Stimulated activated naive B cell treated with anti-CD40 and anti-IgM and Interleukin-4, amounts not matched to agents 10 μg/mL and 1 μg/mL and 100 μg/mL, for 72 hours (primary cell): ENCODE results near the gene RGS6.
"Not testable (repeated sequence)": the region's sequence is repeated elsewhere in the genome, so short reads cannot be mapped to it uniquely, and the experiment has no call there.

Experiments used
- ATAC-seq, 2 donors: fragments of 150-1000 bp; cut with Tn5 transposase; replicated peaks; 2 replicates each; pipeline ENCODE4 v1.10.0; 2021; ENCODE audit warnings: moderate library complexity in 1 of 2
- DNase-seq: peaks from one replicate; pipeline ENCODE4 v3.0.0; 2021
- H3K27ac Mint-ChIP-seq: one replicate; pipeline ENCODE4 v1.8.0; 2022; ENCODE audit warnings: mild to moderate bottlenecking, mixed read lengths
- H3K27me3 Mint-ChIP-seq, 2 donors: one replicate each; pipeline ENCODE4 v1.8.0; 2022; ENCODE audit warnings: mixed read lengths in 2 of 2
- H3K36me3 Mint-ChIP-seq, 2 donors: one replicate each; pipeline ENCODE4 v1.8.0; 2022; ENCODE audit warnings: mixed read lengths in 2 of 2, mild to moderate bottlenecking in 1 of 2
- H3K4me1 Mint-ChIP-seq, 2 donors: one replicate each; pipeline ENCODE4 v1.8.0; 2022; ENCODE audit warnings: mixed read lengths in 2 of 2, mild to moderate bottlenecking in 1 of 2
- H3K4me3 Mint-ChIP-seq, 2 donors: one replicate each; pipeline ENCODE4 v1.8.0; 2022; ENCODE audit warnings: mild to moderate bottlenecking in 2 of 2, mixed read lengths in 2 of 2, moderate library complexity in 1 of 2
- H3K9me3 Mint-ChIP-seq, 2 donors: one replicate each; pipeline ENCODE4 v1.8.0; 2022; ENCODE audit warnings: mixed read lengths in 2 of 2, mild to moderate bottlenecking in 1 of 2

RGS6 gene

GRCh38 chr14:71932229-71932981 lies at the start of gene RGS6:
Gene RGS6, plus strand, starts transcription at chr14:71932429.
- Mint-ChIP-seq H3K27ac (peak within 1 kb of the TSS; percentile 39), H3K4me1 (peaks cover 13 to 19% of the 10 kb centered on the region in 2 donors), H3K4me3 (peak within 1 kb of the TSS; percentile 55 to 75), H3K9me3 (no peaks in the 10 kb centered on the region), H3K27me3 (peaks cover 54 to 60% of the 10 kb centered on the region in 2 donors), H3K36me3 (no peaks in the 10 kb centered on the region)
- DNase-seq = peak; percentile 28
- peak; percentile 84 to 87 for ATAC-seq

- DNase-seq (peak; percentile 23), ATAC-seq (peak; percentile 94 to 99)
- H3K9me3 Mint-ChIP-seq = peaks cover 10 to 14% of the 10 kb centered on the region in 2 donors
- peaks cover 2 to 9% of the 10 kb centered on the region in 2 donors for H3K4me1 Mint-ChIP-seq
- peaks cover 24 to 44% of the 10 kb centered on the region in 2 donors for H3K27me3 Mint-ChIP-seq
- no peak overlapping the region for H3K4me3 Mint-ChIP-seq
- no peaks in the 10 kb centered on the region for H3K36me3 Mint-ChIP-seq
- H3K27ac Mint-ChIP-seq = no peak overlapping the region
Measured at GRCh38 chr14:71883094-71883493, 49.1 kb upstream of the RGS6 start.

- ATAC-seq (no peak), DNase-seq (no peak)
- no peak overlapping the region for H3K27ac Mint-ChIP-seq
- H3K36me3 Mint-ChIP-seq = no peaks in the 10 kb centered on the region
- H3K4me3 Mint-ChIP-seq = no peak overlapping the region
- peaks cover 15 to 49% of the 10 kb centered on the region in 2 donors for H3K27me3 Mint-ChIP-seq
- peaks cover 2 to 9% of the 10 kb centered on the region in 2 donors for H3K4me1 Mint-ChIP-seq
- peaks cover 8 to 15% of the 10 kb centered on the region in 2 donors for H3K9me3 Mint-ChIP-seq
Measured at GRCh38 chr14:71885301-71885700, 46.9 kb upstream of the RGS6 start.

- DNase-seq, H3K4me1 Mint-ChIP-seq, H3K4me3 Mint-ChIP-seq, ATAC-seq, H3K27ac Mint-ChIP-seq, H3K36me3 Mint-ChIP-seq: not testable (repeated sequence)
- Mint-ChIP-seq H3K27me3 (peaks cover 0 to 30% of the 10 kb centered on the region in 2 donors), H3K9me3 (peaks cover 6 to 11% of the 10 kb centered on the region in 2 donors)
Measured at GRCh38 chr14:71887802-71888201, 44.4 kb upstream of the RGS6 start.

DNA sequence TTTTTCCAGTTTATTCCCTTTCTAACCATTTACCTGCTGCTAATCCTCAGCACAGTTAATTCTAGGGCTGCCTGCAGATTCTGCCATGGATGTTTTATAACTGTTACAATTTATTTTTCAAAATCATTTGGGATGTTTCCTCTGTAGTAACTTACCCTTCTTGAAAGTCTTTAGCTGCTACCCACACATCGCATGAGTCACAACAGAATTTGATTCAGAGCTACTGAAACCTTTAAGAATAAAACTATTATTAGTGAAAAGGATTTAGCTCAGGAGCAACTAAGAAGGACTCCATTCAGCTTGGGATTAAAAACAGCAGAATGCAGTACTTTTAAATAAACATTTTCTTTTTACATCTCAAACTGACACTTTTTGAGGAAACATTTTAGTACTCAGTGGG lies 41.7 kb upstream of the RGS6 start:
- H3K27ac Mint-ChIP-seq = no peak overlapping the region
- DNase-seq (no peak), ATAC-seq (no peak)
- peaks cover 6 to 21% of the 10 kb centered on the region in 2 donors for H3K27me3 Mint-ChIP-seq
- H3K4me1 Mint-ChIP-seq = no peaks in the 10 kb centered on the region
- H3K36me3 Mint-ChIP-seq = no peaks in the 10 kb centered on the region
- H3K4me3 Mint-ChIP-seq = no peak overlapping the region
- H3K9me3 Mint-ChIP-seq = peaks cover 4 to 11% of the 10 kb centered on the region in 2 donors

DNA sequence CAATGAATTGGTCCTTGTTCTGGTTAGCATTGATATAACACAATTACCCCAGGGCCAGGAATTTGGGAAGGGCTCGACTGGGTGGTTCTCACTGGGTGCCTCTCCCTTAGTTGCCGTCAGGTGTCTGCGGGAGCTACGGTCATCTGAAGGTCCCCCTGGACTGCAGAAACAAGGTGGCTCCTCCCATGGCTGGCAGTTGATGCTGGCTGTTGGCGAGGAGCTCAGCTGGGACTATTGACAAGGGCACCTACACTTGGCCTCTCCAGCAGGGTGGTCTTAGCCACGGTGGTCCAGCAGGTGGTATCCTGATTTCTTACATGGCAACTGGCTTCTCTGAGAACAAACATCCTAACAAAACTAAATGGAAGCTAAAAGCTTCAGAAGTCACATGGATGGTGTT lies 41.0 kb upstream of the RGS6 start:
- ATAC-seq = no peak
- DNase-seq = no peak
- H3K4me3 Mint-ChIP-seq = no peak overlapping the region
- H3K36me3 Mint-ChIP-seq = no peaks in the 10 kb centered on the region
- no peak overlapping the region for H3K27ac Mint-ChIP-seq
- peaks cover 4 to 11% of the 10 kb centered on the region in 2 donors for H3K9me3 Mint-ChIP-seq
- H3K27me3 Mint-ChIP-seq = peaks cover 6 to 20% of the 10 kb centered on the region in 2 donors
- no peaks in the 10 kb centered on the region for H3K4me1 Mint-ChIP-seq

DNA sequence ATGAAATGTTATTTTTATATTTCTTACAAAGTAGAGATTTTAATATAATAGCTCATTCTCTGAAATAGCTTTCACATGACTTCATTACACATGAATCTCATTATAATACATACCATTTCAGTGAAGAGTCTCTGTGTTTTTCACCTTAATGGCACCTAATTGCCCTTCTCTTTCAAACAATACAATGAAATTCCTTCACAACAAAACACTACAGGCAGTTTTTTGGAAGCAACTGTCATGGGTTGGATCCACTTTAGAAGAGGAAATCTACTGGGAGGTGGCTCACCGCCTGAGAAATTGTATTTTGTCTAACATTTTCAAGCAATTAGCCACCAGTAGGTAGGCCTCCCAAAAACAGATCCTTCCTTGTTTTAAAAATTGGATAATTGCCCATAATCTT lies 40.3 kb upstream of the RGS6 start:
- Mint-ChIP-seq H3K27me3 (peaks cover 6 to 20% of the 10 kb centered on the region in 2 donors), H3K4me1 (no peaks in the 10 kb centered on the region), H3K27ac (no peak overlapping the region), H3K36me3 (no peaks in the 10 kb centered on the region), H3K4me3 (no peak overlapping the region), H3K9me3 (peaks cover 4 to 11% of the 10 kb centered on the region in 2 donors)
- ATAC-seq = no peak
- no peak for DNase-seq

GRCh38 chr14:71905031-71905430 lies 27.2 kb upstream of the RGS6 start:
- ATAC-seq (no peak), DNase-seq (no peak)
- Mint-ChIP-seq H3K4me1 (no peaks in the 10 kb centered on the region), H3K4me3 (no peak overlapping the region), H3K27ac (no peak overlapping the region), H3K9me3 (peaks cover 0 to 1% of the 10 kb centered on the region in 2 donors), H3K36me3 (no peaks in the 10 kb centered on the region), H3K27me3 (peaks cover 19 to 53% of the 10 kb centered on the region in 2 donors)

- peaks cover 24 to 52% of the 10 kb centered on the region in 2 donors for H3K27me3 Mint-ChIP-seq
- DNase-seq (no peak), ATAC-seq (no peak)
- no peaks in the 10 kb centered on the region for H3K4me1 Mint-ChIP-seq
- H3K27ac Mint-ChIP-seq = no peak overlapping the region
- no peaks in the 10 kb centered on the region for H3K9me3 Mint-ChIP-seq
- no peak overlapping the region for H3K4me3 Mint-ChIP-seq
- H3K36me3 Mint-ChIP-seq = no peaks in the 10 kb centered on the region
Measured at GRCh38 chr14:71905860-71906259, 26.4 kb upstream of the RGS6 start.

DNA sequence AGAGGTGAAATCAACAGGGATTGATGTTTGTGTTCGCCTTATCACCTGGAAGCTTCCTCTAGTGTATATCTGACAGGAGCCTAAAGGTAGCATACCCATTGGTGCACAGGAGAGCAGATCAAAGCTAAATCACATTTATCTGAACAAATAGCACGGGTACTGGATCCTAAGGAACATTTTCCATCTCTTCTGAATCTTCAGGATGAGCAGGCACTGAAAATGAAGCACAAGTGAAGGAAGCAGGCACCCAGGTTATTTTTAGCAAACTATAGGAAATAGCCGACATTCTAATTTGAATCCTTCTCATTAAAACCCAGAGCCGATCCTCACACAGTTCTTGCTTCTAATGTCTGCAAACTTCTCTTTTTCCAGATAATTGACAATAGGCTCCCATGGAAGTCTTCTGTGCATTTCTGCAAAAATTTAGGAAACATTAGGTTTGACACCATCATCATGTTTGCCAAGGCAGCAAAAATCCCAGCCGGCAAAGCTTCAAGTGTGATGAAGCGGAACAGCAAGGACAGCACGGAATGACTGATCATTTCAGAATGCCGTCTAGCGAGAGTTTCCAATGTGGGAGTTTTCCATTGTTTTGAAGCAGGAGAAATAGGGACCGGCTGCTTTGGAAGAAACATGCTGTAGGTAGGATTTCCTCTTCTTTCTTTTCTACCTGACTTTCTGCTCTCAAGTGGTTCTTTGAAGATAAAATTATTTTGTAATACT lies 24.3 kb upstream of the RGS6 start:
- H3K4me3 Mint-ChIP-seq = no peak overlapping the region
- H3K9me3 Mint-ChIP-seq = no peaks in the 10 kb centered on the region
- no peak overlapping the region for H3K27ac Mint-ChIP-seq
- DNase-seq = no peak
- no peaks in the 10 kb centered on the region for H3K36me3 Mint-ChIP-seq
- H3K27me3 Mint-ChIP-seq = peaks cover 22 to 47% of the 10 kb centered on the region in 2 donors
- ATAC-seq = no peak
- H3K4me1 Mint-ChIP-seq = no peaks in the 10 kb centered on the region

DNA sequence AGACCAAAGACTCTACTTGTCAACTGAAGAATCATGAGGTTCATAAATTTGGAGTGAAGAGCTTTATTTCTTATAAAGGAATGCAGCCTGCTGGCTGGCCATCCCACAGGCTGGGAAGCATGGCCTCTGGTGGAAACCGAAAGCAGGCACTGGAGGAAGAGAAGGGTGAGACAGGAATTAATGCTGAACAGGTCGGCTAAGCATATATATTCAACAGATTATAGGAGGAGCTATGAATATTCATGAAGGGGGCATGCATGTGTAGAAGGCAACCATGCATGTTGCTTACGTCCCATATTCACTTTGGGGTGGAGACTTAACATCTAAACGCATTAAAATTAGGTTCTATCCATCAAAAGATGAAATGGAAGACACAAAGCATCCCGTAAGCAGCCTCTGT lies 20.6 kb upstream of the RGS6 start:
- H3K4me1 Mint-ChIP-seq = no peaks in the 10 kb centered on the region
- no peak for ATAC-seq
- H3K4me3 Mint-ChIP-seq = no peak overlapping the region

GRCh38 chr14:71913342-71913741 lies 18.9 kb upstream of the RGS6 start:
- ATAC-seq (no peak), DNase-seq (no peak)
- H3K9me3 Mint-ChIP-seq = no peaks in the 10 kb centered on the region
- H3K36me3 Mint-ChIP-seq = no peaks in the 10 kb centered on the region
- H3K27me3 Mint-ChIP-seq = peaks cover 20% of the 10 kb centered on the region in 2 donors
- no peaks in the 10 kb centered on the region for H3K4me1 Mint-ChIP-seq
- H3K4me3 Mint-ChIP-seq = no peak overlapping the region
- no peak overlapping the region for H3K27ac Mint-ChIP-seq

More for the DNA sequence above, 20.6 kb upstream of the RGS6 start:
- no peak for DNase-seq
- Mint-ChIP-seq H3K27ac (no peak overlapping the region), H3K36me3 (no peaks in the 10 kb centered on the region), H3K9me3 (no peaks in the 10 kb centered on the region), H3K27me3 (peaks cover 25 to 28% of the 10 kb centered on the region in 2 donors)

DNA sequence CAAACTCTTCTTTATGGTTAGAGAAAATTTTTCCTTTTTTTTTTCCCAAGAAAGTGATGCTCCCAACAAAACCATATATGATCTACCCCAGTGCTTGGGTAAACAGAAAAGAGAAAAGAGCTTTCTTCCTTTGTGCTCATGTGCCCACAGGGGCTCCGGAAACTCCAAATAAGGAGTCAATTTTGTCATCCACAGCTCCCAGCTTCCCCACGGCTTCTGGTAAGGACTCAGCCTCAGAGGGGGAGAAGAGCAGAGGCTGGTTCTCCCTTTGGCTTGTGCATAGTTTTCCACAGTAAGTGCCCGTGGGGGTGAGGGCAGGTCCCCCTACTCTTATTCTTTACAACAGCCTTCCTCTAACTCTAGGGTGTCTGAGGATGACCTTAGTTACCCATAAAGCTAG lies 13.3 kb upstream of the RGS6 start:
- no peak for DNase-seq
- Mint-ChIP-seq H3K27ac (no peak overlapping the region), H3K36me3 (no peaks in the 10 kb centered on the region), H3K4me3 (no peak overlapping the region), H3K4me1 (no peaks in the 10 kb centered on the region), H3K27me3 (peaks cover 21 to 33% of the 10 kb centered on the region in 2 donors), H3K9me3 (peaks cover 4 to 5% of the 10 kb centered on the region in 2 donors)
- no peak for ATAC-seq

DNA sequence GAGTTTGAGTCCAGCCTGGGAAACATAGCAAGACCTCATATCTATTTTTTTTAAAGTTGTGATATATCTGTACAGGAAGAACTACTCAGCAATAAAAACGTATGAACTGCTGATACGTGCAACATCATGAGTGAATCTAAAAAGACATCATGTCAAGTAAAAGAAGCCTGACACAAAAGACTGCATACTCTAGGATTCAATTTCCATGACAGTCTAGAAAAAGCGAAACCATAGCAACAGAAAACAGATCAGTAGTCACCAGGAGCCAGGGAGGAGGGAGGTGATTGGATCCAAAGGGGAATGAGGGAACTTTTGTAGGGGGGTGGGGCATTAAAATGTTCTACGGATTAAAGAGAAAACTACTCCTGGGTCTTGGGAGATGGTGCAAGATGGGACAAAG lies 8.7 kb upstream of the RGS6 start:
- H3K4me1 Mint-ChIP-seq = no peaks in the 10 kb centered on the region
- H3K27me3 Mint-ChIP-seq = peaks cover 16 to 26% of the 10 kb centered on the region in 2 donors
- ATAC-seq (no peak), DNase-seq (no peak)
- no peaks in the 10 kb centered on the region for H3K36me3 Mint-ChIP-seq
- H3K9me3 Mint-ChIP-seq = peaks cover 4 to 5% of the 10 kb centered on the region in 2 donors
- no peak overlapping the region for H3K4me3 Mint-ChIP-seq
- no peak overlapping the region for H3K27ac Mint-ChIP-seq
